Tongue (tissue), 2 donors: ENCODE results near the gene TTK. TPM values are rescaled to one million over a fixed set of nuclear protein-coding genes. Genes with fewer than 3 reads are reported as not detected.
A peak's percentile ranks its signal among the peaks of the same experiment; 100 is the strongest.

Experiments used
- DNase-seq: peaks from one replicate; pipeline ENCODE4 v3.0.0-alpha.2; 2015
- total RNA-seq: library from RNA; depleted of rRNA; stranded (reverse); fragments of >200 nt; gene quantifications from one replicate; pipeline ENCODE4 v1.2.3, GENCODE V29; 2014

TTK gene
- 16.6 TPM for total RNA-seq

DNA sequence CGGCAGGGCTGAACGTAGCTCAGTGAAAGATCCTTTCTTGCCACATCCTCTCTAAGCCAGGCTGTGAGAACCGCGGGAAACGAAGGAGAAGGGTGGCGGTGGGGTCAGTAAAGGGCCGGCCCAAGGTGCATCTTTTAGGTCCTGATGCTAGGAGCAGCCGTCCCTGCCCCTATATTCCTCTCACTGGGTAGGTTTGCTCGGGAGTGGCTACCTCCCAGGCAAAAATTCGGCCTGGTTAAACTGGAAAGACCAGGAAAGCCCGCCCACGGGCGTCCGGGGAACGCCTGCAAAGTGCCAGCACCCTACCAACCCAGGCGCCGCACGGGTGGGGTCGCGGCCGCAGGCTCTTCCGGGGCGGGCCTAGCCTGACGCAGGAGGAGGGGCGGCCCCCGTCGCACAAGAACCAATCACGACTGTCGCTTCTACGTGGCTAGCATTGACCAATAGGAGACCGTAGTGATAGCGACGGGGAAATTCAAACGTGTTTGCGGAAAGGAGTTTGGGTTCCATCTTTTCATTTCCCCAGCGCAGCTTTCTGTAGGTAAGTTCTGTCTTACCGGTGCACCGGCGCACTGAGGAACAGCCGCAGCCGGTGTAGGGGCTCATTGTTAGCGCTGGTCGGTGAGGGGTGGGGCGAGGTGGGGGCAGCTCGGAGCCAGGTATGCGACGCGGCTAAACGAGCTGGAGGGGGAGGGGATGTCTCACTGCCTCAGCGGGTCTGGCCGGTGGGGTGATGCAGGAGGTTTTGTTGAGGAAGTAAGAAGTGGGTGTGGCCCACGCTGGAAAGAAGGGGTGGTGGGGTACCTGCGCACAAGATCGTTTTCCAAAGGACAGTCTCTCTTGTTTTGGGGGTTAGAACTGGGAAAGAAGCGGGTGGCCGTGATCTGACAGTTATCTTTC is at the start of gene TTK:
Gene TTK (plus strand): TSS at position 477 of the 900 bp plus-strand sequence. CDS start 1,195 bp downstream, outside the sequence.
- peak; percentile 97 for DNase-seq

DNA sequence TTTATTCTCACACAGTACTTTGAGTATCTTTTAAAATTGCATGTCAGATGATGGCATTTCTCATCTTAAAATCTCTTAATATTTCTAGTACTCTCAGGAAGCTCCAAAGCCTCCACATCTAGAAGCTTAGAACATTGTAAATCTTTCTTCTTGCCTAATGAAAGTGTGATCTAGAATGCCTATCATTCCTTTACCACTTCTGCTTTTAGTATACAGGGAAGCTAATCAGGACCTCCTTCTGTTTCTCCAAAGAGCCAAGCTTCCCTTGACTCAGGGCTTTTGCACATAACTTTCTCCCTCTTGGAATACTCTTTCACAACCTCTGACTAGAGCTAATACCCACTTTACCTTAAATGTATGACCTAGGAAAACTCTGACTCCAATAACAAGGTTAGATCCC is 49.6 kb upstream of the TTK start:
- DNase-seq: no peak

DNA sequence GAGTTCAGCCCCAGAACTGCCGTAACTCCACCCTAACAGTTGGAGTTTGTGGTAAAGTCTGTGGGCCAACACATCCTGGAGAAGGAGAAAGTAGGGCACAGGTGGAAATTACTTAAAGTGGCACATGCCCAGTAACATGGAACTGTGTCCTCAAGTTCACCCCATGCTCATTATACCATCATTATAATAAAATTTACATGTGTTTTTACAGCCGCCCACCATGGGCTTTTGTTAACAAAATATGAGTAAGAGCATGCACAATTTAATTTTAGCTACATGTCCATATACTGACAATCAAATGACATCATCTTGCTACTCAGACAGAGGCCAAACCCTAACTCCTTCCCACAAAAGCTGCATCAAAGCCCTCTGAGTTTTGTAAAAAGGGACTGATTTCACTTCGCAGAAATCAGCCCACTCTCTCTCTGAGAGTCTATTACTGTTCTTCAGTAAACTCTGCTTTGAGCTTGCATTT is 39.8 kb upstream of the TTK start:
- DNase-seq: no peak

DNA sequence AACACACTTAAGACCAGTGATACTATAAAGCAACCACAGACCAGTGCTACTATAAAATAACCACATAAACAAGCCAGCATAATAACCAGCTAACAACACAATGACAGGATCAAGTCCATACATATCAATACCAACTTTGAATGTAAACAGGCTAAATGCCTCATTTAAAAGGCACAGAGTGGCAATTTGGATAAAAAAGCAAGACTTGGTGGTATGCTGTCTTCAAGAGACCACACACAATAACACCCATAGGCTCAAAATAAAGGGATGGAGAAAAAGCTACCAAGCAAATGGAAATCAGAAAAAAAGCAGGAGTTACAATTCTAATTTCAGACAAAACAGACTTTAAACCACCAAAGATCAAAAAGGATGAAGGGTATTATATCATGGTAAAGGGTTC is 37.3 kb upstream of the TTK start:
- DNase-seq: no peak

DNA sequence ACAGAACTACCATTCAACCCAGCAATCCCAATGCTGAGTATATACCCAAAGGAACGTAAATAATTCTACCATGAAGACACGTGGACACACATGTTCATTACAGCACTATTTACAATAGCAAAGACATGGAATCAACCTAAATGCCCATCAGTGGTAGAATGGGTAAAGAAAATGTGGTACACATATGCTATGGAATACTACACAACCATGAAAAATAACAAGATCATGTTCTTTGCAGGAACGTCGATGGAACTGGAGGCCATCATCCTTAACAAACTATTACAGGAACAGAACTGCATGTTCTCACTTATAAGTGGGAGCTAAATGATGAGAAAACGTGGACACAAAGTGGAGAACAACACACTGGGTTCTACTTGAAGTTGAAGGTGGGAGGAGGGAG is 34.7 kb upstream of the TTK start:
- no peak for DNase-seq

DNA sequence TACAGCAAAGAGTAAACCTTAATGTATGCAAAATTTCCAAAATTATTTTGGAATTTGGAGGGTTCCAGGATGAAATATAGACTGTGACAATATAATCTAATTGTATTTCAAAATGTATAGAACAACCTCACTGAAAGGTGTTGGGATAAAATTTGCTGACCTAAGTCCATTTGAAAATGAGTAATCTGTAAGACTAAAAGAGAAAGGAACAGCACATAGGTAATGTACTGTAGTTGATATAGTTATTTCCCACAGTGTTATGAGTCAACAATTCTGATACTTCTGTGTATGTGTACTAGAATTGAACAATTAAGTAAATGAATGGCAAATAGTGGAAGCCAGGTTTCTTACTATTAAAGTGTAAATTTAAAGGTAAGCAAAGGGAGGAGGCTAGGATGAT is 33.3 kb upstream of the TTK start:
- DNase-seq: no peak

DNA sequence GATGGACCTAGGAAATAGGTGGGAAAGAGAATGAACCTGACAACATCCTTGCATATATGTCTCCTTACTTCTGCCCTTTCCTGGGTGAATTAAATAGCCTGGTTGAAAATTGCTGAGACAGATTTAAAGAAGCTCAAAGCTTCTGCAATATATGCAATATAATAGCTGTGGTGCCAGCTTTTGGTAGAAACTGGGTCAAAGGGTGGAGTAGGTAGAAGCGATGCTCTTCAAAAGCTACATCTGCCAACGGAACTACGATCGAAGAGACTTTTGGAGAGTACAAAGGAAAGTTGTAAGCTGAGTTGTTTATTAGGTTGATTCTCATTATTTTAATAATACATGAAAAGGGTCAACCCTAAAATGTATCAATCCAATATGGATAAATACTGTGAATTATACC is 22.8 kb upstream of the TTK start:
- no peak for DNase-seq

DNA sequence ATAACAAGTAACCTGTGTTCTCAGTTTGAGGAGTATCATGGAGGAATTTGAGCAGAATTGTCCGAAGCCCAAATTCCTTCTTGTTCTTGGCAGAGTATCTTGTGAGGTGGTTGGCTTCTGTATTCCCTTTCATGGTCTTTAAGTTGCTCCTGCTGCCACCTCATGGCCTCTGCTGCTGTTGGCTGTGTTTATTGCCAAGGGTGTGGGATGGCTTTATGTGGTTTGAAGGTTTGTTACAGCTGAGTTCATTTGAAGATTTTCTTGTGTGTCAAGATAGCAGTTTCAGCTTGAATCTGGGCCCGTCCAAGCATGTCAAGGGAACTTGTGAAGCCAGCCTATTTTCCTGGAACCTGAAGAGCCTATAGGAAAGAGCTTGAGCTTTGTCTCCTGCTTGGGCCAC is 20.2 kb upstream of the TTK start:
- peak; percentile 38 for DNase-seq

DNA sequence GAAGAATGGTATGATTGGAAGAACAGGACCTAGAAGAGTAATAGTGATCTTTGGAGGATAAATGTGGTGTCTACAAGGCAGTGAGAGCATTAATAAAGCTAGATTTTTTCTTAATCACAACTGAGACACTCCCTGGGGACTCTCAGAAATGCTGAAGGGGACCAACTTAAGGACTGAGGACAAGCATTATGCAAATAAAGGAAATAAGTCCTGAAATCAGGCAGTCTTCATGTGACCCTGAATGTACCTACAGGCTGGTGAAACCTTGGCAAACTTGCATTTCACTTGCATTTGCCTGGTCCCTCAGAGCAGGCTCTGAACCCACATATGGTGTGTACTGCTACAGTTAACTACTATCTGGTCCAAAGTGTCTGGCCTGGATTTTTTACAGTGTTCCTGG is 19.3 kb upstream of the TTK start:
- no peak for DNase-seq

DNA sequence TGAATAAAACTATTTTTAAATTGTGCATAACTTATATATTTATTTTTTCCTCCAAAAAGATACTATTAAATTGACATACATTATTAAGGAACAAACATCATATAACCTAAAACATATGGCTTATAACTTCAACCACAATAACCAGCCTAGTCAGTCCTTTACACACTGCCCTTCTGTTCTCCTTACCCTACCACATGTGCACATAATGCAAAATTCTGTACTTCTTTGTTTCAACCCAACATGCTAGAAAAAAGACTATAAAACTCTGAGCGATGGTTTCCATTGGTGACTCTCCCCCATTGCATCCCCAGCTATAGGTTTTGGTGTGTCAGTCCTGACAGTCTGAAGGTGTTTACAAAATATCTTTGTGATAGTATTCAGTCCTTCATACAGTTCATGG is 14.8 kb upstream of the TTK start:
- no peak for DNase-seq

DNA sequence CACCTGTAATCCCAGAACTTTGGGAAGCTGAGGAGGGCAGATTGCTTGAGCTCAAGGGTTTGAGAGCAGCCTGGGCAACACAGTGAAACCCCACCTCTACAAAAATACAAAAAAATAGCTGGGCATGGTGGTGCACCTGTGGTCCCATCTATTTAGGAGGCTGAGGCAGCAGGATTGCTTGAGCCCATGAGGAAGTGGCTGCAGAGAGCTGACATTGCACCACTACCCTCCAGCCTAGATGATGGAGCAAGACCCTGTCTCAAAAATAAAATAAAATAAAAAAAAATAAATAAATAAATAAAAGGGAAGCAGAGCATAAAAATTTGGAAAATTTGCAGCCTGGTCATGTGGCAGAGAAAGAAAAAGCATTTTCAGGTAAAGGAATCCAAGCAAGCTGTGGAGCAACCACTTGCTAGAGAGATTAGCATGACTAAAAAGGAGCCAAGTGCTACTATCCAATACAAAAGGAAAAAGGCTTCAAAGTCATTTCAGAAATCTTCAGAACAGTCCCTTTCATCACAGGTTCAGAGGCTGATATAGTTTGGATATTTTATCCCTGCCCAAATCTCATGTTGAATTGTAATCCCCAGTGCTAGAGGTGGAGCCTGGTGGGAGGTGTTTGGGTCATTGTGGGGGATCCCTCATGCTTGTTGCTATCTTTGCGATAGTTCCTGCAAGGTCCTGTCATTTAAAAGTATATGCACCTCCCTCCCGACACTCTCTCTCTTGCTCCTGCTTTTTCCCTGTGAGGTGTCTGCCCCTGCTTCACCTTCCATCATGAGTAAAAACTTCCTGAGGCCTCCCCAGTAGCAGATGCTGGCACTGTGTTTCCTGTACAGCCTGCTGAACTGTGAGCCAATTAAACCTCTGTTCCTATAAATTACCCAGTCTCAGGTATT is 11.2 kb upstream of the TTK start:
- no peak for DNase-seq

DNA sequence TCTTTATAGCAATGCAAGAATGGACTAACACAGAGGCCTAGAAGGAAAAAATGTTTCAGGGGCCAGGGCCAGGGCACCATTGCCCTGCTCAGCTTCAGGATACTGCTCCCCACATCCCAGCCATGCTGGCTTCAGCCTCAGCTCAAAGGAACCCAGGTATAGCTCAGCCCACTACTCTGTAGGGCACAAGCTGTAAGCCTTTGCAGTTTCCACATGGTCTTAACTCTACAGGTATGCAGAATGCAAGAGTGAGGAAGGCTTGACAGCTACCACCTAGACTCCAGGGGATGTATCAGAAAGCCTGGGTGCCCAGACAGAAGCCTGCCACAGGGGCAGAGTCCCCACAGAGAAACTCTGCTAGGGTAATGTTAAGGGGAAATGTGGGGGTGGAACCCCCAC is 10.5 kb upstream of the TTK start:
- no peak for DNase-seq

DNA sequence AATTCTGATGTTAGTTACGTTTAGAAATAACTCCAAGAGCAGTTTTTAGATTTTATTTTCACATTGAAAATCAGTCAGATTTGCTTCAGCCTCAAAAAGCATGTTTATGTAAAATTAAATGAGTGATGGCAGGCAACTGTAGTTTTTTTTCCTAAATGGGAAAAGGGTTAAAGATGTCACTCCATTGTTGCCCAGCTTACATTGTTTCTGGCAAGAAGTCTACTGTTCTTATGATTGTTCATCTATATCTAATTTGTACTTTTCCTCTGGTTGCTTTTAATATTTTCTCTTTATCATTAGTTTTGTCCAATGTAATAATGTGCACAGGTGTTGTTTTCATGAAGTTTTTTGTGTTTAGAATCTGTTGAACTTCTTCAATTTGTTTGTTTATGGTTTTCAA is 6.7 kb upstream of the TTK start:
- no peak for DNase-seq

DNA sequence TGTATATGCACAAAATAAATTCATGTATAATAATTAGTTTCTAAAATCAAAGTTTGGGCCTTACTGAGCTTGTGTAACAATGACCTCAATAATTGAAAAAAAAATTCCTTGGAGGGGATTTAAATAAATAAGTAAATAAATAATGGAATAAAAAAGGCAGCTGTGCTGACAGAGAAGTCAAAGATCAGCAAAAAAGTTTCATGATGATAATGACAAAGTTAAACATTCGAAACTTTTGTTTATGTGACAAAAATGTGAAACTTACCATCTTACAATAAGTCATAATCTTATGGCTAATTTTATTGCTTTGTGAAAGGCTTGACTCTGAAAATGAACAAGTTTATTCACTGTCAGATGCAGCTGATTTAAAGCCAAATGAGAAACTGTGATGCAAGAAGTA is 3.1 kb upstream of the TTK start:
- DNase-seq: no peak

DNA sequence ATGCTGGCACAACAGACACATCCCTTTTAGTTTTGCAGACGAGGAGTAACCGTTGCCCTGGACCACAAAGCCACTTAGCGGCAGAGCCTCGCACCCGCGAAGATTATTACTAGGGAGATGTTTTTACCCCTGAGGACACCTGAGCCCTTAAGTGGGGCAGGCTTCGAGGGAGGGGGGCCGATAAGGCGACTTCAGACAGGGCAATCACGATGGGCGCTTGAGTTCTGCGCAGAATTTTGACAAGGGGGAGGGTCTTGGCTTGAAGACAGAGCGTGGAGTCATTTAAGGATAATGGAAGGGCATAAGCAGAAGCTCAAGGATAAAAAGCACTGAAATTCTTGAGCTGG is 650 bp upstream of the TTK start:
- DNase-seq: peak; percentile 74

DNA sequence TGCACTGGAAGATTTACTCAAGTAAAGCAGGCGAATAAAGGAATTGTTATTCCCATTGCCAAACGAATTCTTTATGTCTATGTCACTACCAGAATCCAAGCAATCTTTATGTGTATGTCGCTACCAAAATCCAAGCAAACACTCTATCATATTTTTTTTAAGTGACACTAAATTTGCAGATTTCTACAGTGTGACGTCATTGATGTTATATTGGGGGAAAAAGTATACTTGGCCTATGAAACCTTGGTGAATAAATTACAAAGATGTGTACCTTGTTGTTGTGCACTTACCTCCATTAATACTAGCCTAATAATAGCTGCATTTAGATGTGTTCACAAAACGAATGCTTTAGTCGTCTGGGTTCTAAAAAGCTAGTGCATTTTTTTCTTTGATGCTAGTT is 957 bp downstream of the TTK start:
- DNase-seq: no peak

DNA sequence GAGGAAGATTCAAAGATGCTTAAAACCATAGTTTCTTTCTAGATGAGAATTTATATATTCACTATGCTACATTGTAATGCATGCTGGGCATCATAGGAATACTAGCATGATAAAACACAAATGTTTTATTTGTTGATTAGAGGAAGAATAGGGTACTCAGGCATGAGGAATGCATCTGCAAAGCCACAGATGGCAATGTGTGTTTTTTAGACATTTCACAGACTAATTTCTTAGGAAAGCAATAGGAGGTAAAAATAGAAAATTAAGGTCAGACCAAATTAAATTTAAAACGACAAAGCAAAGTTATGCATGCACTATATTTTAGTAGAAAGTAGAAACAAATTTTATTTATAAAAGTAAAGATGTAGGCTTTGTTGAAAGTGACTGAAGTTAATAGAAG is 2.1 kb downstream of the TTK start:
- DNase-seq: no peak

DNA sequence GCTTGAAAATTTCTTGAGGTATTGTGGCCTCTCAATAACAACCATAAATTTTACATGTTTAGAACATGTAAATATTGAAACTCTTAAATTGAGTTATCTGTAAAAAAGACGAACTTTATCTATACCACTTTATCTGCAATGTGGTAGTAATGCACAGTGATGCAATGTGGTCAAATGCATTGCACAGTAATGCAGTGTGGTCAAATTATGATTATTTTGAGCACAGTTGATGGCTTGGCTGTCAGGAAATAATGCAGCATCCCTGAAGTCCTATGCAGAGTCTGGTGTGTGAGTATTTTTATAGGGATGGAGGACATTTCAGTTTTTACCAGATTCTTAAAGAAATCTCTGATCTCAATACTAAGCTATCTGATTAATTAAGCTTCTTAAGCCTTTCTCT is 5.1 kb downstream of the TTK start:
- DNase-seq: no peak

DNA sequence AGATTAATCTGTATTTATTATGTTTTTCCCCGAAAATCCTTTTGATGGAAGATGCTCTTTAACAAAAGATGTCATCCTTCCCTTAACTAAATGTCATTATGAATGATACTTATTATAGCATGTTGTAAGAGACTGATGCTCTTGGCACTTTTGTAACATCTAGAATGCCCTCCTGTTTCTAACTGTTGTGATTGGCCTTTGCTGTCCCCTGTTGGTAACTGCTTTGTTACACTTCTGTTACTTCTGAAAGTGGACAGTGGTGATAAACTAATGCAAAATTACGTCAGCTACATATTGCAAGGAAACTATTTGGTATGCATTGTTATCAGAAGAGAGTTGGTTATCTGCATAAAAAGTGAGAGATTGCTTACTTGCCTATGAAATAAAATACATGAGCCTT is 5.8 kb downstream of the TTK start:
- no peak for DNase-seq

DNA sequence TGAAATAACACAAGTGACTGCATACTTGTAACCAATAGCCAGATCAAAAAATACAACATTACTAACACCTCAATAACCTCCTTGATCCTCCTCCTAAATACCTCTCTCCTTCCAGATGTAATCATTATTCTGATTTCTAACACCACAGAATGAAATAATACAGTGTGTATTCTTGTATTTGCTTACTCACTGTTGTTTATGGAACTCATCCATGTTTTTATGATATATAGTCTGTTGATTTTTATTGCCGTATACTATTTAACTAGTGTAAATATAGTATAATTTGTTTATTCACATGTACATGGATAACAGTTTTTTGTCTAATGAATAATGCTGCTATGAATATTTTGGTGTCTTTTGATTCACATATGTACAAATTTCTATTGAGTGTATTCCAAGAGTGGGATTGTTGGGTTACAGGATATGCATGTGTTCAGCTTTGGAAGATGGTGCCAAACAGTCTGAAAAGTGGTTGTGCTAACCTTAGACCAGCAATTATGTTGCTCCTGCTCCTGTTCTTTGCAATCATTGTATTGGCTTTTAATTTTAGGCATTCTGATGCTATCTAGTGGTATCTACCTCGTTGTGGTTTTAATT is 11.5 kb downstream of the TTK start:
- DNase-seq: no peak

DNA sequence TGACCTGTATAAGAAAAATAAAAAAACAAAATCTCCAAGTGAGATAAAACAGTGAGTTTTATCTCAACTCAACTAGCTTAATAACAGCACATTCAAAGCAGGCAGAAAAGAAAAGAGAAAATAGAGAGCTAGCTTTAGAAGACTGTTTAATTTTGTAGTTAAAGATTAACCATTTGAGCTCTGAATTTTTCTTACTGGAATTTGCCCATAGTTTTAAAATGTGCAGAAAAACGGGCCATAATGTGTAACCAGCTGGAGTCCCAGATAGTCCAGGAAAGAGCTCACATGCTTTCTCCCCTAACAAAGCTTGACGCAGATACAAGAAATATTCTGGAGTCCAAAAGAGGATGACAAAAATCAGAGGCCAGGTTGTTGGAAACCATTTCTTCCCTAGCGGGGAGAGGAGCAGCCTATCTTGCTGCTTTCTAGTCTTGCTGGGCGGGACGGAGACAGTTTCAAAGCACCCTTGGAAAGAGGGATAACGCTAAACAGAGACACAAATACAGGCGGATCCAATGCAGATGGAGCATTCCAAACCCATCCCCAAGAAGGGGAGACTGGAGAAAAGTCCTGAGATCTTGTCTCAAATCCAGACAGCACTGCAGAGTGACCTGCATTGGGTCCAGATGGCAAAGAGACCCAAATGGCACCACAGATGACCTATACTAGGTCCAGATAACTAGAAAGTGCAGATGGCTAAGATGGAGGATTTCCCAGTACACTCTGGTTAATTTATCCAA is 16.1 kb downstream of the TTK start:
- DNase-seq: no peak

DNA sequence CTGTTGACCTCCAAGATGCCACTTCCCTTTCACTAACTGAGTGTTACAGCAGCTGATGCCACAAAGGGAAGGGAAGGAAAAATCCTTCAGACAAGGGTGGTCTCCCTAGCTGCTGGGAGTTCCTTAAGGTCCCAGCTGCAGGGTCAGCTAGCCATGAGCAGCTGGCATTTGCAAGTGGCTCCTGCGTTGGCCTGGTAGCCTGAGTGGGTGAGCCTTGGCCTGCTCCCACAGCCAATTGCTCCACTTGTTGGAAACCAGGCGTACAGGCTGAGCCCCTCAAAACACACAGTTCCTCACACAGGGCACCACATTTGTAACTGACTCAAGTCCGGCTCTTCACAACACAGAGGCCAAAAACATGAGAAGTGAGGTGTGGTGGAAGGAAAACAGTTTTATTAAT is 16.7 kb downstream of the TTK start:
- DNase-seq: no peak
